Fibroblast of lung (primary cell): ENCODE measurements around the gene RBM27.

ENCODE experiments used
- EZH2 ChIP-seq: IDR thresholded peaks from 2 replicates; pipeline ENCODE4 v1.5.1; 2012; ENCODE audit warnings: low read length, control low read depth, mild to moderate bottlenecking; ENCODE audit errors: missing control alignments
- TF ChIP-seq, protein P1 (sequence below), 2 donors: IDR thresholded peaks in 1 of 2; conservative IDR thresholded peaks in 1 of 2; 1 replicate in 1 of 2; 2 replicates in 1 of 2; pipeline ENCODE4 v1.5.1; 2011 to 2012; ENCODE audit warnings: low read length in 2 of 2, control low read depth in 1 of 2, inconsistent platforms in 1 of 2, low read depth in 1 of 2, mild to moderate bottlenecking in 1 of 2

DNA sequence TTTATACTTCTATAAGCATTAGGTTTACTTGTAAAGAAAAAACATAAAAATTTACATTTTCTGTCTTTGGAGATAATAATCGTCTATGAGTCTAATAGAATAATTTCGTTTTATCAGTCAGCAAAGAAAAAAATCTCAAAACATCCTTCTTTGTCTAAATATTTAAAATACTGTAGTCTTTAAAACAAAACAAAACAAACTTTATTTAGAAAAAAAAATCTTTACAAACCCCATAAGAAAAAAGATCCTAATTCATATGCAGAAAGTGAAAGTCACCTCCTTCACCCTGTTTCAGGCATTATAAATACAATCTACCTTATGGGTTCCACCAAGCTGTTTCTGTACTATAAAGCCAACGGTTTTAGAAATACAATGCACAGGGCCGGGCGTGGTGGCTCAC, 26.6 kb upstream of the RBM27 start:
- no peak for TF ChIP-seq EZH2
- TF ChIP-seq, protein P1, sequence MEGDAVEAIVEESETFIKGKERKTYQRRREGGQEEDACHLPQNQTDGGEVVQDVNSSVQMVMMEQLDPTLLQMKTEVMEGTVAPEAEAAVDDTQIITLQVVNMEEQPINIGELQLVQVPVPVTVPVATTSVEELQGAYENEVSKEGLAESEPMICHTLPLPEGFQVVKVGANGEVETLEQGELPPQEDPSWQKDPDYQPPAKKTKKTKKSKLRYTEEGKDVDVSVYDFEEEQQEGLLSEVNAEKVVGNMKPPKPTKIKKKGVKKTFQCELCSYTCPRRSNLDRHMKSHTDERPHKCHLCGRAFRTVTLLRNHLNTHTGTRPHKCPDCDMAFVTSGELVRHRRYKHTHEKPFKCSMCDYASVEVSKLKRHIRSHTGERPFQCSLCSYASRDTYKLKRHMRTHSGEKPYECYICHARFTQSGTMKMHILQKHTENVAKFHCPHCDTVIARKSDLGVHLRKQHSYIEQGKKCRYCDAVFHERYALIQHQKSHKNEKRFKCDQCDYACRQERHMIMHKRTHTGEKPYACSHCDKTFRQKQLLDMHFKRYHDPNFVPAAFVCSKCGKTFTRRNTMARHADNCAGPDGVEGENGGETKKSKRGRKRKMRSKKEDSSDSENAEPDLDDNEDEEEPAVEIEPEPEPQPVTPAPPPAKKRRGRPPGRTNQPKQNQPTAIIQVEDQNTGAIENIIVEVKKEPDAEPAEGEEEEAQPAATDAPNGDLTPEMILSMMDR (conservative IDR thresholded peaks at IDR 0.05 in 1 of 2, IDR thresholded peaks at IDR 0.05 in 1 of 2; ENCODE audit: low read depth in 1 of 2, low read length in 2 of 2): no peak
